Activated B cell treated with CpG ODN at 0.5 μM for 24 hours (primary cell): Measurements from ENCODE around the gene PRPS1. TPM values are rescaled to one million over a fixed set of nuclear protein-coding genes. Genes with fewer than 3 reads are reported as not detected.

Experiments used
- ATAC-seq: fragments of 200-7000 bp; cut with Tn5 transposase; one replicate; pipeline ENCODE4 v1.10.0; 2021; ENCODE audit warnings: low read depth, mild to moderate bottlenecking, moderate library complexity
- CTCF ChIA-PET: fragments of 350-600 bp; sonication (Branson Sonifier 250); formaldehyde crosslinking; loops from one replicate; lab custom pipeline; 2021; ENCODE audit warnings: antibody characterized with exemption; lab: Charles Lee
- POLR2A ChIA-PET: fragments of 350-600 bp; sonication (Branson Sonifier 250); formaldehyde crosslinking; loops from one replicate; lab custom pipeline; 2021; ENCODE audit warnings: antibody characterized with exemption; lab: Charles Lee
- DNase-seq: peaks from one replicate; pipeline ENCODE4 v3.0.0; 2022
- H3K27ac Mint-ChIP-seq: one replicate; pipeline ENCODE4 v1.8.0; 2020; ENCODE audit warnings: mixed read lengths
- H3K27me3 Mint-ChIP-seq: one replicate; pipeline ENCODE4 v1.8.0; 2021; ENCODE audit warnings: mixed read lengths
- H3K36me3 Mint-ChIP-seq: one replicate; pipeline ENCODE4 v1.8.0; 2021; ENCODE audit warnings: low read depth, mixed read lengths
- H3K4me1 Mint-ChIP-seq: one replicate; pipeline ENCODE4 v1.8.0; 2021; ENCODE audit warnings: mixed read lengths
- H3K4me3 Mint-ChIP-seq: one replicate; pipeline ENCODE4 v1.8.0; 2020; ENCODE audit warnings: mild to moderate bottlenecking, mixed read lengths
- H3K9me3 Mint-ChIP-seq: one replicate; pipeline ENCODE4 v1.8.0; 2020; ENCODE audit warnings: mixed read lengths
- intact Hi-C: fragments of 100-400 bp; cut with micrococcal nuclease; formaldehyde crosslinking; loops from one replicate; pipeline ENCODE4 v1.15.1; 2024
- total RNA-seq: library from RNA; stranded (reverse); gene quantifications from 2 replicates; pipeline ENCODE4 v1.2.3, GENCODE V29; 2022
- TF ChIP-seq, protein P1 (sequence below): fragments of 200-600 bp; IDR thresholded peaks from one replicate; pipeline ENCODE4 v1.8.0; 2022; ENCODE audit warnings: antibody characterized with exemption, mild to moderate bottlenecking

PRPS1 gene
- total RNA-seq, 1 donor from 2014 or later: 49.7 TPM

DNA sequence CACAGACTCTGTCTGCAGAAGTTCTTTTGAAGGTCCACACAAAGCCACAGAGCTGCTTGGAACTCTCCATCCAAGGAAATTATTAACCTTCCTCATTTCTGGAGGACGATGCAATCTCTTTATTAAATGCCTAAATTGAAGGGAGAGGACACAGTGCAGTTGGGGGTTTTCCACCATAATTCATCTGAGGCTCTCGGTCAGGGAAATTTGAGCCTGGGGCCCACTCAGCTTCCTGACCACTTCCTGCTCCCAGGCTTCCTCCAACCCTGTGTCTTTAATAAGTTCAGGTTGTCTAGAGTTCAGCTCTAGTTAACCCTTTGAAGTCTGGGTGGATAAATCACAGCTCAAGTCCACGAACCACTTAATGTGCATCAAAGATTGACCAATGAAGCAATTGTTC is 58.5 kb downstream of the PRPS1 start:
- Mint-ChIP-seq H3K36me3 (no peaks in the 10 kb centered on the region), H3K4me1 (peaks cover 22% of the 10 kb centered on the region), H3K27ac (no peak overlapping the region), H3K4me3 (no peak overlapping the region), H3K27me3 (no peaks in the 10 kb centered on the region), H3K9me3 (no peaks in the 10 kb centered on the region)
- intact Hi-C loops: loop anchor here (2.0 kb wide), 1 partner anchor 14 kb away; no protein-coding TSS in a partner anchor
- no peak for DNase-seq
- no peak for ATAC-seq
- ChIA-PET POLR2A (interaction anchor here (1.9 kb wide), 1 partner anchor 11 kb away, joined by 10 read pairs; no protein-coding TSS in a partner anchor), CTCF (no interaction called here)
- TF ChIP-seq, protein P1, sequence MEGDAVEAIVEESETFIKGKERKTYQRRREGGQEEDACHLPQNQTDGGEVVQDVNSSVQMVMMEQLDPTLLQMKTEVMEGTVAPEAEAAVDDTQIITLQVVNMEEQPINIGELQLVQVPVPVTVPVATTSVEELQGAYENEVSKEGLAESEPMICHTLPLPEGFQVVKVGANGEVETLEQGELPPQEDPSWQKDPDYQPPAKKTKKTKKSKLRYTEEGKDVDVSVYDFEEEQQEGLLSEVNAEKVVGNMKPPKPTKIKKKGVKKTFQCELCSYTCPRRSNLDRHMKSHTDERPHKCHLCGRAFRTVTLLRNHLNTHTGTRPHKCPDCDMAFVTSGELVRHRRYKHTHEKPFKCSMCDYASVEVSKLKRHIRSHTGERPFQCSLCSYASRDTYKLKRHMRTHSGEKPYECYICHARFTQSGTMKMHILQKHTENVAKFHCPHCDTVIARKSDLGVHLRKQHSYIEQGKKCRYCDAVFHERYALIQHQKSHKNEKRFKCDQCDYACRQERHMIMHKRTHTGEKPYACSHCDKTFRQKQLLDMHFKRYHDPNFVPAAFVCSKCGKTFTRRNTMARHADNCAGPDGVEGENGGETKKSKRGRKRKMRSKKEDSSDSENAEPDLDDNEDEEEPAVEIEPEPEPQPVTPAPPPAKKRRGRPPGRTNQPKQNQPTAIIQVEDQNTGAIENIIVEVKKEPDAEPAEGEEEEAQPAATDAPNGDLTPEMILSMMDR: no peak

DNA sequence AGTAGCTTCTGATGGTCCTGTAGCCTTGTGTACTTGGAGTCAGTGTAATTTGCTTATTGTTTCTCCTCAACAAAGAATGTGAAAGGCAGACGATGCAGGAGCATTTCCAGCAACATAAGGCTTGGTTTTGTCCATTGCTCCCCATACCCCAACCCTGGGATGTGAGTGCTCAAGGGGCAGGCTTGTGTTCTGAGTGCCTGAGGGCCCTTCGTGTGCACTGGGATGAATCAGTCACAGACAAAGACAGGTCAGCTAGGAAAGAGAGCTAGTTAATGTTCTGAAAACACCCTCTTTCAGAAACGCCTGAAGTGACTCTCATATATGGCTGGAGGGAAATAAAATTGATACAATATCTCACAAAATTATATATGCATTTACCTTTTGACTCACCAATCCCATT is 59.1 kb downstream of the PRPS1 start:
- ATAC-seq: no peak
- no peak overlapping the region for H3K4me3 Mint-ChIP-seq
- intact Hi-C loops: loop anchor here (2.0 kb wide), 1 partner anchor 13 kb away; no protein-coding TSS in a partner anchor
- ChIA-PET POLR2A (no interaction called here), CTCF (no interaction called here)
- H3K4me1 Mint-ChIP-seq: peaks cover 22% of the 10 kb centered on the region
- no peak for DNase-seq
- TF ChIP-seq, protein P1: no peak
- H3K9me3 Mint-ChIP-seq: no peaks in the 10 kb centered on the region
- no peaks in the 10 kb centered on the region for H3K27me3 Mint-ChIP-seq
- H3K36me3 Mint-ChIP-seq: no peaks in the 10 kb centered on the region
- H3K27ac Mint-ChIP-seq: no peak overlapping the region

DNA sequence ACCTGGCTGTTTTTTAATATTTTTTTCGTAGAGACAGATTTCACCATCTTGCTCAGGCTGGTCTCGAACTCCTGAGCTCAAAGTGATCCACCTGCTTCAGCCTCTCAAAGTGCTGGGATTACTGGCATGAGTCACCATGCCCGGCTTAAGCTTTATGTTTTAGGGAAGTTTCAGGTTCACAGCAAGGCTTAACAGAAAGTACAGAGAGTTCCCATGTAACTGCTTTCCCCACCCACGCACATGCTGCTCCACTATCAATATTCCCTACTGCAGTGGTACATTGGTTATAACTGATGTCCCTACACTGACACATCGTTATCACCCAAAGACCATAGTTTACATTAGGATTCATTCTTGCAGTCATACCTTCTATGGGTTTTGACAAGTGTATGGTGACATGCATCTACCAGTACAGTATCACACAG is 62.7 kb downstream of the PRPS1 start:
- Mint-ChIP-seq H3K27me3 (no peaks in the 10 kb centered on the region), H3K27ac (no peak overlapping the region), H3K9me3 (no peaks in the 10 kb centered on the region), H3K36me3 (no peaks in the 10 kb centered on the region), H3K4me3 (no peak overlapping the region), H3K4me1 (peaks cover 9% of the 10 kb centered on the region)
- ChIA-PET POLR2A (no interaction called here), CTCF (no interaction called here)
- intact Hi-C loops: no loop called here
- ATAC-seq (no peak), DNase-seq (no peak)
- TF ChIP-seq, protein P1: no peak

DNA sequence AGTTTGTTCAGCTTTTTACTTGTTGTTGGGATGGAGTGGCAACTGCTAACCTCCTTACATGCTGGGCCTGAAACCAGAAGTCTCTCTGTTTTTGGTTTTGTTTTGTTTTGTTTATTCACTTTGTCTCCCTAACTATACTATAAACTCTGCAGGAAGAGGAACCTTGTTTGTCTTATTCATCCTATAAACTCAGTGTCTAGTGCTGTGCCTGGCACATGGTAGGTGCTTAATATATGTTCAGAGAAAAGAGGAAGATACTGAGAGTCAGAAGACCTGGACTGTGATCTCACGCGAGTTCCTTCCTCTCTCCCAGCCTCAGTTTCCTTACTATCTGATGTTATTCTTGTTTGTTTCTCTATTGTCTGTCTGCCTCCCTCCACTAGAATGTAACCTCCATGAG is 71.3 kb downstream of the PRPS1 start:
- intact Hi-C loops: loop anchor here (2.0 kb wide), 1 partner anchor 13 kb away; no protein-coding TSS in a partner anchor
- ChIA-PET POLR2A (interaction anchor here (1.4 to 1.6 kb wide), 2 partner anchors 11 to 12 kb away, joined by 3 to 4 read pairs; no protein-coding TSS in a partner anchor), CTCF (no interaction called here)
- Mint-ChIP-seq H3K36me3 (no peaks in the 10 kb centered on the region), H3K4me1 (peaks cover 33% of the 10 kb centered on the region), H3K4me3 (no peak overlapping the region), H3K9me3 (no peaks in the 10 kb centered on the region), H3K27me3 (no peaks in the 10 kb centered on the region), H3K27ac (peak overlapping the region; percentile 35)
- no peak for ATAC-seq
- no peak for DNase-seq
- TF ChIP-seq, protein P1: no peak

DNA sequence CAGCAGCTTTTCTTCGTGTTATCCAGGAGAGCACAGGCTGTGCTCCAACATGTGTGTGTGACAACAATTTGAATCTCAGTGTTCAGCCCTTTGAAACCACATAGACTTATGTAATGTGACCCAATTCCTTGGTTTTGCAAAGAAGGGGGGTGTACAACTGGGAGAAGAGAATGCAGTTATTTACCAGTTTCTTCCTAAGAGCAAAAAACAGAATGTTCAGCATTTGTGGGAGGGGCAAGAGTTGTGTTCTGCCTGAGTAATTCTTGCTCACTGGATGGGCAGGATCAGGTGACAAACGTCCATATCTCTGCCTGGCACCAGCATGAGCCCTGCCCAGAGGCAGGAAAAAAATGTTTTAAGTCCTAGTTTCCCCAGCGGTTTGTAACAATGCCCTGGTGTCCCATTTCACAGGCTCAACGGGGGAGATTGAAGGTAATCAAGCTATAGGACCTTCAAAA is 72.0 kb downstream of the PRPS1 start:
- Mint-ChIP-seq H3K27ac (peak overlapping the region; percentile 62), H3K36me3 (no peaks in the 10 kb centered on the region), H3K9me3 (no peaks in the 10 kb centered on the region), H3K27me3 (no peaks in the 10 kb centered on the region), H3K4me3 (no peak overlapping the region), H3K4me1 (peaks cover 33% of the 10 kb centered on the region)
- ChIA-PET POLR2A (interaction anchor here (1.4 to 3.0 kb wide), 4 partner anchors 11 to 26 kb away, joined by 3 to 13 read pairs (median 6); no protein-coding TSS in a partner anchor), CTCF (no interaction called here)
- ATAC-seq: no peak
- TF ChIP-seq, protein P1: no peak
- DNase-seq: no peak
- intact Hi-C loops: loop anchor here (2.0 kb wide), 1 partner anchor 14 kb away; no protein-coding TSS in a partner anchor

Other genes starting within 250 kb of the PRPS1 start
- 0.22 and 0.24 TPM in 2 replicates for gene FRMPD3, start 178.9 kb upstream of the PRPS1 start, total RNA-seq
- gene TSC22D3, start 147.3 kb downstream of the PRPS1 start, total RNA-seq: 80.6 and 80.8 TPM in 2 replicates
- not detected in 2 replicates for gene NCBP2L, start 149.2 kb downstream of the PRPS1 start, total RNA-seq
- gene MID2, start 197.4 kb downstream of the PRPS1 start, total RNA-seq: 2.1 and 3.3 TPM in 2 replicates